ENCODE results near the gene FXYD2. TPM values are rescaled to one million over a fixed set of nuclear protein-coding genes. Genes with fewer than 3 reads are reported as not detected.

The FXYD2 gene
- total RNA-seq, 3 donors from 2014 or later, result 1.2 to 9.1 (median 1.5) TPM

- TF ChIP-seq CTCF (IDR thresholded peaks at IDR 0.05), result peak; percentile 99
- Histone ChIP-seq H3K36me3 (ENCODE audit: low read depth) (no peaks in the 10 kb centered on the region), H3K9me3 (no peaks in the 10 kb centered on the region), H3K4me3 (no peak overlapping the region), H3K4me1 (ENCODE audit: low read depth) (no peaks in the 10 kb centered on the region)
- peak; percentile 75 to 95 (median 87) for DNase-seq
- intact Hi-C loops (cut with DNase I, micrococcal nuclease), result loop anchor here (2.0 to 10.0 kb wide), 4 partner anchors 71 to 211 kb away; no protein-coding TSS in a partner anchor
- ATAC-seq, result peak; percentile 86
Measured at GRCh38 chr11:117843666-117844484, 19.3 kb upstream of the FXYD2 start.

- H3K4me3 ChIP-seq, result no peak overlapping the region
- H3K36me3 ChIP-seq (ENCODE audit: low read depth), result no peaks in the 10 kb centered on the region
- no peaks in the 10 kb centered on the region for H3K9me3 ChIP-seq
- DNase-seq, result no peak
- no peak for TF ChIP-seq CTCF (IDR thresholded peaks at IDR 0.05)
- intact Hi-C loops (cut with DNase I, micrococcal nuclease), result loop anchor here (2.0 to 10.0 kb wide), 4 partner anchors 72 to 212 kb away; no protein-coding TSS in a partner anchor
- ATAC-seq, result peak; percentile 27
- H3K4me1 ChIP-seq (ENCODE audit: low read depth), result no peaks in the 10 kb centered on the region
Measured at GRCh38 chr11:117842131-117842941, 17.8 kb upstream of the FXYD2 start.

- H3K4me3 ChIP-seq, result no peak overlapping the region
- no peak for TF ChIP-seq CTCF (IDR thresholded peaks at IDR 0.05)
- ATAC-seq (no peak), DNase-seq (no peak)
- H3K4me1 ChIP-seq (ENCODE audit: low read depth), result no peaks in the 10 kb centered on the region
- no peaks in the 10 kb centered on the region for H3K9me3 ChIP-seq
- H3K36me3 ChIP-seq (ENCODE audit: low read depth), result no peaks in the 10 kb centered on the region
- intact Hi-C loops (cut with DNase I, micrococcal nuclease), result loop anchor here (2.0 to 10.0 kb wide), 4 partner anchors 73 to 213 kb away; no protein-coding TSS in a partner anchor
Measured at GRCh38 chr11:117841551-117842031, 17.0 kb upstream of the FXYD2 start.

GRCh38 chr11:117840881-117841550 lies 16.5 kb upstream of the FXYD2 start:
- no peaks in the 10 kb centered on the region for H3K36me3 ChIP-seq (ENCODE audit: low read depth)
- H3K4me3 ChIP-seq, result no peak overlapping the region
- H3K9me3 ChIP-seq, result no peaks in the 10 kb centered on the region
- intact Hi-C loops (cut with DNase I, micrococcal nuclease), result loop anchor here (5.0 to 10.0 kb wide), 3 partner anchors 74 to 214 kb away; no protein-coding TSS in a partner anchor
- no peaks in the 10 kb centered on the region for H3K4me1 ChIP-seq (ENCODE audit: low read depth)
- ATAC-seq (no peak), DNase-seq (no peak)
- TF ChIP-seq CTCF (IDR thresholded peaks at IDR 0.05), result no peak

Measured in mucosa of descending colon (tissue), 3 donors.